ENCODE data around the gene FAR2. TPM values are rescaled to one million over a fixed set of nuclear protein-coding genes. Genes with fewer than 3 reads are reported as not detected.

Gene FAR2
- total and polyA plus RNA-seq, 2 donors (not counting 3 experiments of a cell fraction or from before 2014, with no cell fraction given), result 32.3 to 61.7 TPM

- Histone ChIP-seq H3K9me1 (replicated peaks; ENCODE audit: control insufficient read depth, extremely low read depth, insufficient read depth, low read length) (no peaks in the 10 kb centered on the region), H3K36me3 (ENCODE audit: control insufficient read depth in 2 of 2, extremely low read depth in 1 of 2, insufficient read depth in 2 of 2, low read length in 2 of 2) (peaks cover 0 to 7% of the 10 kb centered on the region in 2 experiments), H3K4me1 (ENCODE audit: control insufficient read depth, extremely low read depth, insufficient read depth, low read length) (no peaks in the 10 kb centered on the region), H4K20me1 (replicated peaks; ENCODE audit: control insufficient read depth, extremely low read depth, insufficient read depth, low read length) (no peaks in the 10 kb centered on the region), H3K27ac (ENCODE audit: insufficient read depth, low read depth, low read length) (no peak overlapping the region), H3K9ac (replicated peaks; ENCODE audit: extremely low read depth, insufficient read depth, low read length) (no peak overlapping the region), H3K4me2 (ENCODE audit: insufficient read depth, low read length) (no peak overlapping the region), H3K79me2 (ENCODE audit: control insufficient read depth, insufficient read depth, low read length) (peaks cover 56% of the 10 kb centered on the region), H3K27me3 (ENCODE audit: control insufficient read depth in 2 of 2, insufficient read depth in 2 of 2, low read length in 2 of 2) (no peaks in the 10 kb centered on the region), H3K4me3 (replicated peaks in 1 of 3; ENCODE audit: insufficient read depth in 1 of 3, low read depth in 1 of 3, low read length in 3 of 3) (no peak overlapping the region), H3K9me3 (replicated peaks; ENCODE audit: control insufficient read depth, insufficient read depth, low read length) (no peaks in the 10 kb centered on the region), H2AFZ (ENCODE audit: low read depth, low read length) (no peak overlapping the region)
- no peak for DNase-seq (ENCODE audit: low read depth, low spot score)
- no peak for FAIRE-seq
- intact Hi-C loops (cut with micrococcal nuclease), result no loop called here
- TF ChIP-seq EZH2 (IDR thresholded peaks at IDR 0.05; ENCODE audit: borderline replicate concordance, low read depth, low read length, severe bottlenecking) (no peak), GATA2 (IDR thresholded peaks at IDR 0.05; ENCODE audit: insufficient read depth, insufficient read length, low read depth, low read length) (no peak), MAX (IDR thresholded peaks at IDR 0.05; ENCODE audit: insufficient read depth, insufficient read length) (no peak), POLR2A (IDR thresholded peaks at IDR 0.05; ENCODE audit: low read depth, low read length) (no peak), POLR2AphosphoS5 (IDR thresholded peaks at IDR 0.05; ENCODE audit: insufficient read depth, low read depth, low read length) (no peak), CTCF (IDR thresholded peaks at IDR 0.05; ENCODE audit: extremely low read depth in 1 of 2, insufficient read depth in 1 of 2, low read depth in 1 of 2, low read length in 2 of 2) (no peak), MYC (IDR thresholded peaks at IDR 0.05; ENCODE audit: low read depth, low read length) (no peak), FOS (IDR thresholded peaks at IDR 0.05; ENCODE audit: borderline replicate concordance, insufficient read depth, low read length) (no peak)
- no TSS peak for BruUV-seq (replicated peaks)
- POLR2A ChIA-PET, result no interaction called here
- CTCF ChIA-PET, result no interaction called here
- dilution Hi-C loops (cut with MboI; ENCODE audit: extremely low pct_ligation_motif_present, low sequenced_read_pairs), result no loop called here
Measured at GRCh38 chr12:29374012-29374411, 224.9 kb downstream of the FAR2 start.

All from endothelial cell of umbilical vein (primary cell).